ENCODE measurements around the gene GARRE1.
A peak's percentile ranks its signal among the peaks of the same experiment; 100 is the strongest.
"Not testable (repeated sequence)": the region's sequence is repeated elsewhere in the genome, so short reads cannot be mapped to it uniquely, and the experiment has no call there.

The GARRE1 gene

DNA sequence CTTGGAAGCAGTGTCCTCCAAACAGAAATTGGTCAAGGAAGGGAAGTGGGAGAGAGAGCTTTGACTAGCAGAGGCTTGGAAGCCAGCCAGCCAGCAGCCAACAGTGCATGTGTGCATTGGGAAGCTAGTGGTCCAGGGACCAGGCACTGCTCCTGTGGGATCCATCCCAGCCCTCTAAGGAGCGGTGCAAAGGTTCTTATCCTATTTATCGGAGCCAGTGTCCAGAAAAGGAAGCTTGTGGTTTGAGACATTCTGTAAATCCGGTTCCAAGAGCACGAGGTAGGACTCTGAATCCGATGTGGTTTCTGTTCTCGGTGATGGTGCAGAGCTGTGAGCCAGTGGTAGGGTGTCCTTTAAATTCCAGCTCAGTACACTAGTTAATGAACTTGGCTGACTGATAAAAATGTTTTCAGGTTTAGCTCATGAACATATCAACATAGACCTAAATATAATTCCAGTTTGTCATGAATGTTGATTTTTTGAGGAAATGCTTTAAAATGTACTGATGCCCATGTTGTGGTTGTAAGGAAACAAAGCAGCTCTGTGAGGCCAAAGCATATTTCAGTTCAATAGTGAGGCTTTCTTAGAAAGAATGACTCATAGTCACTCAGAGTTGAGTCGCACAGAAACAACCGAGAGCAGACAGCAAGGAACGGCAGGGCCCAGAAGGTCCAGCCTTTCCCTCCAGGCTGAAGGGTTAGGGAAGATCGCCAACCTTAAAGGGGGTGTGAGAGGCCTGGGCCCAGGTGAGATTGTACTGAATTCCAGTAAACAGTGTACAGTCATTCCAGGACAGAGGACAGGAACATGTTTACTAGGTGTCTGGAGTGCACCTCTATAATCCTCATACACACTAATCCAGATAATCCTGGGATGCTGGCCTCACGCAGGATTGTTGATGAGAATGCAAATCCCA lies 21.5 kb upstream of the GARRE1 start:
- peak; percentile 89 for DNase-seq (ENCODE audit: low read depth)

DNA sequence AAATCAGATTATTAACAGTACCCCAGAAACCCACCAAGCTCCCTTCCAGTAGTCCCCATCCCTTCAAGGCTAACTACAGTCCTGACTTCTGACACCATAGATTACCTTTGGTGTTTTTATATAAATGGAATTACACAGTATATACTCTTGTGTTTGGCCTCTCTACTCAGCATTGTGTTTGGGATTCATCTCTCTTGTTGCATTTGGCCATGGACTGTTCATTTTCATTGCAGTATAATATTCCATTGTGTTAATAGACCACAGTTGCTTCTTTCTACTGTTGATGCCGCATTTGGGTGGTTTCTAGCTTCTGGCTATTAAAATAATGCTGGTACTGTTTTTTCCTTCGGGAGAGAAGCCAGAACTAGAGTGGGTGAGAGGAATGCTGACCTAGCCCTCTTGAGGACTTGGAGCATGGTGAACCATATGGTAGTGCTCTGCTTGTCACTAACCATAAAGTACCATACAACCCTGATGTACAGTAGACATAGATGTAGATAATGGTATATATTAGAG lies 18.9 kb upstream of the GARRE1 start:
- no peak for DNase-seq (ENCODE audit: low read depth)

DNA sequence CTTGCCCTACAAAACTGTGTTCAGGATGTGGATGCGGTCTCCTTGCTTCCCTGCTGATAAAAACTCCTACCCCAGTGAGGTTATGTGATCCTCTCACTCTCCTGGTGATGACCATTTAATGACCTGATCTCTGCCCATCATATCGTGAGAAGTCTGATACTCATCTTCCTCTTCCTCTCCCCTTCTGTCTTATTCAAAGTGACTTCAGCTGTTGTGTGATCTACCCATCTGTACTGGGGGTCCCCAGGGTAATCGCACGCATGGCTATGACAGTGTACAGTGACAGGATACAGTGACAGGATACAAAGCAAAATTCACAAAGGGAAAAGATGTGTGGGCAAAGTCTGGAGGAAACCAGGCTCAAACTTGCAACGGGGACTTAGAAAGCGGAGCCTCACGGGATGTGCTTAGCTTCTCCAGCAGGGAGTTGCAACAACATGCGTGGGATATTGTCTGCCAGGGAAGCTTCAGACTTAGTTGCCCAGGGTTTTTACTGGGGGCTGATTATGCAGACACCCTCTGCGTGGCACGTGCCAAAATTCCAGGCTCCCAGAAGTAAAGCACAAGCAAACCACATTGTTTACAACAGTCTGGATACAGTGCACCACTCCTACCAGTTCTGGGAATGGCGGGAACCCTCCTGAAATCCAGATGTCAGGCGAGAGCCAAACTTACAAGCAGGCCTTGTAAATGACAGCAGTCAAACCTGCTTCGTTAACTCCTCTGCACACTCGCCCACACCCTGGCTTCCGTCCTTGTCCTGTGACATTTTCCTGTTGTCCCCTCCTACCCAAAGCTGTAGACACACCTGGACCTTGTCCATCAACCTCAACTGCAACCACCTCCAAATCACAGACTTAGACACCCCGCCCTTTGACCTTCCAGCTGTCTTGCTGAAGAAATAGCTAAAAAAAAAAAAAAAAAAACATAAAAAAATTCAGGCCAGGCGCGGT lies 18.0 kb upstream of the GARRE1 start:
- DNase-seq (ENCODE audit: low read depth): no peak

DNA sequence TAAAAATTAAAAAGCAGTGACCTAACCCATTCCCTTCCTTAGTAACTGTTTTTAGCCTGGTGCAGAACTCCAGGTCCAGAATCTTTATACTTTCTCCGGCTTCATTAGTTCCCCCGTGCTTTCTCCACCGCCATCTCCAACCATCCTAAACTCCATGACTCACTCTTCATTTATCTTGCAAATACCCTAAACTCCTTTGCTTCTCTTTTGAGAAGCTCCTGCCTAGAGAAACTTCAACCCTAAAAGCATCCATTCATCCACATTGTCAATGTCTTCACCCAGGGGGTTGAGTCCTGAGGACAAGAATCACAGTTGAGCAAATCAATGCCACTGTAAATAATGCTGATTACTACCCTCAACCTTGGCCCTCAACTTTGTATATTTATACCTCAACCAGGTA lies 17.1 kb upstream of the GARRE1 start:
- DNase-seq (ENCODE audit: low read depth): no peak

DNA sequence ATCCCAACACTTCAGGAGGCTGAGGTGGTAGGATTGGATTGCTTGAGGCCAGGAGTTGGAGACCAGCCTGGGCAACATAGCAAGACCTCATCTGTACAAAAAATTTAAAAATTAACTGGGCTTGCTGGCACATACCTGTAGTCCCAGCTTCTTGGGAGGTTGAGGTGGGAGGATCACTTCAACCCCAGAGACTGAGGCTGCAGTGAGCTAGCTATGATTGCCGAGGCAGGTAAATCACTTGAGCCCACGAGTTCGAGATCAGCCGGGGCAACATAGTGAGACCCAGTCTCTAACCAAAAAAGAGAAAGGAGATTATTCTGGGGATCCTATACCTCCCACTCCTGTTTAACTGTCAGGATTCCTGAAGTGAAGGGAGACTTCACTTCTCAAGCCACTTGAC lies 16.4 kb upstream of the GARRE1 start:
- no peak for DNase-seq (ENCODE audit: low read depth)

DNA sequence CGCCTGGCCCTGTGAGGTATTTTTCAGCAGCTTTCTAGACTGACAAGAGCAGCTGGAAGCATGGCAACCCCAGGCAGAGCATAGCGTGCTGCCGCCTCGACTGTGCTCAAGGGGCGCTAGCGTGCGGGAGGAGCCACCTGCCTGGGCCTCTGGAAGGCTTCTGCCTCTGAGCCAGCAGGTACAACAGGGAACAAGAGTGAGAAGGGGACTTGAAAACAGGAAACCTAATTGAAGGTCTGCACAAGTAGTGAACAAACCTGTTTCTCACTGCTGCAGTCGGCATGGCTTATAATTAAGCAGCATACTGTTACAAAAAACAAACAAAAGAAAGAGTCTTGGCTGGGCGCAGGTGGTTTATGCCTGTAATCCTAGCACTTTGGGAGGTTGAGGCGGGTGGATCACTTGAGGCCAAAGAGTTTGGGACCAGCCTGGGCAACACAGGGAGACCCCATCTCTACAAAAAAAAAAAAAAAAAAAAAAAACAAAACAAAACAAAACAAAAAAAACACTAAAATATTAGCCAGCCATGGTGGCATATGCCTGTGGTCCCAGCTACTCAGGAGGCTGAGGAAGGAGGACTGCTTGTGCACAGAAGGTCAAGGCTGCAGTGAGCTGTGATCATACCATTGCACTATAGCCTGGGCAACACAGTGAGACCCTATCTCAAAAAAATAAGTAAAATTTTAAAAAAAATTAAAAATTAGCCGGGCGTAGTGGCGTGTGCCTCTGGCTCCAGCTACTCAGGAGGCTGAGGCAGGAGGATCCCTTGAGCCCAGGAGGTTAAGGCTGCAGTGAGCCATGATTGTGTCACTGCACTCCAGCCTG lies 12.6 kb upstream of the GARRE1 start:
- no peak for DNase-seq (ENCODE audit: low read depth)

DNA sequence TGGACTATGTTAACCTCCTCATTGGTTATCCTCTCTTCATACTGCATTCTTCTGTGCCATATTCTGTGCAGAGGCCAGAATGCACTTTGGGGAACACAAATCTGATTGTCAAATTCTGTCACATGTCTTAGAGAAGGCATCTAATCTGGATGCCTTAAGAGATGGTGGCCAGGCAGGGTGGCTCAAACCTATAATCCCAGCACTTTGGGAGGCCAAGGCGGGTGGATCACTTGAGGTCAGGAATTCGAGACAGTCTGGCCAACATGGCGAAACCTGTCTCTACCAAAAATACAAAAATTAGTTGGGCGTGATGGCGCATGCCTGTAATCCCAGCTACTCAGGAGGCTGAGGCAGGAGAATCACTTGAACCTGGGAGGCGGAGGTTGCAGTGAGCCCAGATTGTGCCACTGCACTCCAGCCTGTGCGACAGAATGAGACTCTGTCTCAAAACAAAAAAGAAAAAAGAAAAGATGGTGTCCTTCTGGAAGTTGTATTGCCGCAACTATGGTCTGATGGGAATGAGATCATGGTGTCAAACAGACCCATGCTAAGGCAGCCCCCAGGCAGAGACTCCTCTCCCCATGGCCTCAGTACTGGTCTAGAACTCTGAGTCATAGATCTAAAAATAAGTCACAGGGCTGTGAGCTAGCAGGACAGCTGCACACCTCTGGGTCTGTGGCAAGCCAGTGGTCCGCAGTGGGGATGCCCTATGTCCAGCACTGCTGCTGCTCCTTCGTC lies 11.0 kb upstream of the GARRE1 start:
- not testable (repeated sequence) for DNase-seq (ENCODE audit: low read depth)

DNA sequence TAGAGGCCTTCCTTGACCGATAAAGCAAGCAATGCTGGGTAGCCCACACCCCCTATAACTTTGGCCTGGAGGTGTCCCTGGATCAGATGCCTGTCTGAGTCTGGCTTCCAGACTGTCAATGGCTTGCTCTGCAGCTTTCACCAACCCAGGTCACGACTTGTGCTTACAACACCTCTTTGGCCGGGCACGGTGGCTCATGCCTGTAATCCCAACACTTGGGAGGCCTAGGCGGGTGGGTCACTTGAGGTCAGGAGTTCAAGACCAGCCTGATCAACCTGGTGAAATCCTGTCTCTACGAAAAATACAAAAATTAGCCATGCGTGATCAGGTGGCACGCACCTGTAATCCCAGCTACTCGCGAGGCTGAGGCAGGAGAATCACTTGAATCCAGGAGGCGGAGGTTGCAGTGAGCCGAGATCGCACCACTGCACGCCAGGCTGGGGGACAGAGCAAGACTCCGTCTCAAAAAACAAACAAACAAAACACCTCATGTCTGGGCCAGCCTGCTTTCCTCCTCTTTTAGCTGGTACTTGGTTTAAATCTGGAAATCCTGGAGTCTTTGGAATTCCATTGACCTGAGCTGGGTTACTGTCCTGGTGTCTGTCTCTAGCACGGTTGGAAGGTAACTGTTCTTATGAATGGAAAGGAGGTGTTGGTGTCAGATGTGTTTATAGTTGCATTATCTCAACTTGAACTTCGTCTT lies 10.3 kb upstream of the GARRE1 start:
- no peak for DNase-seq (ENCODE audit: low read depth)

DNA sequence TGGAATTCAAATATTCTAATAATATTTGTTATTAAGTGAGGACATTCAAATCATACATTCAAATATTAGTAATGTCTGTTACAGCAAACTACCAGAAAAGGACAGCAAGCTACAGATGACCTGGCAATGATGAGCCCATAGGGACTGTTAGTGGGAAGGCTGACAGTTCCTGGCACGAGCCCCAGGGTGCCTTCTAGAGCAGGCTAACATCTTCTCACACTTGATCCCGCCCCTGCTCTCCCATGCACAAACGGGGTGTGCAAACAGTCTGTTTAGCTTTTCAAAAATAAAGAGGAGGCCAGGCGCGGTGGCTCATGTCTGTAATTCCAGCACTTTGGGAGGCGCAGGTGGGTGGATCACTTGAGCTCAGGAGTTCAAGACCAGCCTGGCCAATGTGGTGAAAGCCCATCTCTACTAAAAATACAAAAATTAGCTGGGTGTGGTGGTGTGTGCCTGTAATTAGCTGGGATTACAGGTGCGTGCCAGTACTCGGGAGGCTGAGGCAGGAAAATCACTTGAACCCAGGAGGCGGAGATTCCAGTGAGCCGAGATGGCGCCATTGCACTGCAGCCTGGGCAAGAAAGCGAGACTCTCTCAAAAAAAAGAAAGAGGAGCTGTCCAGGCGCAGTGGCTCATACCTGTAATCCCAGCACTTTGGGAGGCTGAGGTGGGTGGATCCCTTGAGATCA lies 9.6 kb upstream of the GARRE1 start:
- DNase-seq (ENCODE audit: low read depth): no peak

DNA sequence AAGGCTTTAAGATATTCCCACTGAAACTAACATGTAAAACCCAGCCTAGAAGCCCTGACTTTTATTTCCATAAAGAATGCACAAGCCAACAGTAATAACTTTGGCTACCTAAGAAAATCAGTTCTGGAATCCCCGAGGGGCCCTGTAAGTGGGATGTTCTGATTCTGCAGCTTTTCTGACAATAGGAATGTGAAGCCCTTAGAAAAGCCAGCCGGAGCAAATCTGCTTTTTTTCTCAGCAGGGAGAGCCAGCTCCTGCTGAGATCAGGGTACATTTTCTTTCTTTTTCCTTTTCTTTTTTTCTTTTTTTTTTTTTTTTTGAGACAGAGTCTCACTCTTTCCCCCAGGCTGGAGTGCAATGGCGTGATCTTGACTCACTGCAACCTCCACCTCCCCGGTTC lies 8.0 kb upstream of the GARRE1 start:
- DNase-seq (ENCODE audit: low read depth): no peak

DNA sequence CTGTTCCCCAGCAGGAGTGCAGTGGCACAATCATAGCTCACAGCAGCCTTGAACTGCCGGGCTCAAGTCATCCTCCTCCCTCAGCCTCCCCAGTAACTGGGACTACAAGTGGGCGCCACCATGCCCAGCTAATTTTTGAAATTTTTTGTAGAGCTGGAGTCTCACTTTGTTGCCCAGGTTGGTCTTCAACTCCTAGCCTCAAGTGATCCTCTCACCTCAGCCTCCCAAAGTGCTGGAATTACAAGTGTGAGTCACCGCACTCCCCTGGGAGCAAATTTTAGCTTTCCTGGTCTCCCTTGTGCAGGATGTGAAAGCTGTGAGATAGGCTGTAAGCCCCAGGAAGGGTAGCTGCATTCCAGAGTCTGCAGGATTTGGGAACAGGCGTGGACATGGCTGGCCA lies 5.4 kb upstream of the GARRE1 start:
- DNase-seq (ENCODE audit: low read depth): no peak

DNA sequence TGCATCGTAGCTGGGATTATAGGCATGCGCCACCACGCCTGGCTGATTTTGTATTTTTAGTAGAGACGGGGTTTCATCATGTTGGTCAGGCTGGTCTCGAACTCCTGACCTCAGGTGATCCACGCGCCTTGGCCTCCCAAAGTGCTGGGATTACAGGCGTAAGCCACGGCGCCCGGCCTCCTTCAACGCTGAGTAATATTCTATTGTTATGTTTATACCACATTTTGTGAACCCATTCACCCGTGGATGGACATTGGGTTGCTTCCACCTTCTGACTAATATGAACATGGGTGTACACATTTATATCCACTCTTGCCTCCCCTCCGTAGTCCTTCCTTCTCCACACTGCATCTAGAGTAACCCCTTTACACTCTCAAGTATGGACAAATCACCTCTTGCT lies 1.2 kb upstream of the GARRE1 start:
- DNase-seq (ENCODE audit: low read depth): not testable (repeated sequence)

DNA sequence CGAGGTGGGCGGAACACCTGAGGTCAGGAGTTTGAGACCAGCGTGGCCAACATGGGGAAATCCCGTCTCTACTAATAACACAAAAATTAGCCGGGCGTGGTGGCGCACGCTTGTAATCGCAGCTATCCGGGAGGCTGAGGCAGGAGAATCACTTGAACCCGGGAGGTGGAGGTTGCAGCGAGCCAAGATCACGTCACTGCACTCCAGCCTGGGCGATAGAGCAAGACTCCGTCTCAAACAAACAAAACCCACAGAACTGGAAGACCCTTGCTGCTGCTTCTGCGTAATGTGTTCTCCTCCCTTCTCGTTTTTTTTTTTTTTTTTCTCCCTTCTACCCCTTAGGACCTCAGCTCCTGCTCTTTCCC lies 691 bp upstream of the GARRE1 start:
- not testable (repeated sequence) for DNase-seq (ENCODE audit: low read depth)

DNA sequence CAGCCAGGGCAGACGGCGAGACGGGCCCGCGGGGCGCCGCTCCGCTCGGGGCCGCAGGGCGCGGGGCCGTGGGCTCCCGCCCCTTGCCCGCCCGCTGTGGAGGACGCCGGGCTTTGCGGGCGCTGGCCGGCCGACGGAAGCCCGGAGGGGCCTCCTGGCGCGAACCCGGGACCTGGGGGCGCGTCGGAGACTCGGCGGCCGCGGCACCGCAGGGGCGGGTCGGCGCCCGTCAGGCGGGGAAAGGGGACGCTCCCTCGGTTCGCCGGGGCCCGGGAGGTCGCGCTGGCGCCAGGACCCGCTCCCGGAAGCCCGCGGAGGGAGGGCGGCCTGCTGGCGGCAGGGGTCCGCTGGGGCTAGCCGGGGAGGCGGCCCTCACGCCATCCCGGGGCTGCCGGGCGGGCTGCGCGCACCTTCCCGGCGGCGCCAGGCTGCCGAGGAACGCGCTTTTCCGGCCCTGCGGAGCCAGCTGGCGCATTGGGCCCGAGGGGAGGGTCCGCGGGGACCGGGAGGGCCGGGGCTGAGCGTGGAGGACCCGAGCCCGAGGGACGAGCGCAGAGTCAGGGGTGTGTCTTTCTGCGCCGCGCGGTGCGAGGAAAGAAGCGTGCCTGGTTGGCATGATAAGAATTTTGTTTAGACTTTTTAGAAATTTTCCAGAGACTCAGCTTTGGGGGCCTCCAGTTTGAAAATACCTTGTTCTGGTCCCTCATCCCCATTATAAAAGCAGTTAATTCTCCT lies 511 bp downstream of the GARRE1 start:
- no peak for DNase-seq (ENCODE audit: low read depth)

DNA sequence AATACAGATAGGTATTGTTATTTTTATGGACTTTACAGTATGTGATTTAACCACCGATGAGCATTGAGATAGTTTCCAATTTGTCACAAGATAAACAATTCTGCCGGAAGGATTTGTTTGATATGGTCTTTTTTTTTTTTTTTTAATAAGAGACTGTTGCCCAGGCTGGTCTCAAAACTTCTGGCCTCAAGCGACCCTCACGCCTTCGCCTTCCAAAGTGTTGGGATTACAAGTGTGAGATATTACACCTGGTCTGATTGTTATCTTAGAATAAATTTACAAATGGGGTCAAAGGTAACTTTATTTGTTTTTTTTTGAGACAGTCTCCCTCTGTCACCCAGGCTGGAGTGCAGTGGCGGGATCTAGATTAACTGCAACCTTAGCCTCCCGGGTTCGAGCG lies 1.2 kb downstream of the GARRE1 start:
- DNase-seq (ENCODE audit: low read depth): no peak

DNA sequence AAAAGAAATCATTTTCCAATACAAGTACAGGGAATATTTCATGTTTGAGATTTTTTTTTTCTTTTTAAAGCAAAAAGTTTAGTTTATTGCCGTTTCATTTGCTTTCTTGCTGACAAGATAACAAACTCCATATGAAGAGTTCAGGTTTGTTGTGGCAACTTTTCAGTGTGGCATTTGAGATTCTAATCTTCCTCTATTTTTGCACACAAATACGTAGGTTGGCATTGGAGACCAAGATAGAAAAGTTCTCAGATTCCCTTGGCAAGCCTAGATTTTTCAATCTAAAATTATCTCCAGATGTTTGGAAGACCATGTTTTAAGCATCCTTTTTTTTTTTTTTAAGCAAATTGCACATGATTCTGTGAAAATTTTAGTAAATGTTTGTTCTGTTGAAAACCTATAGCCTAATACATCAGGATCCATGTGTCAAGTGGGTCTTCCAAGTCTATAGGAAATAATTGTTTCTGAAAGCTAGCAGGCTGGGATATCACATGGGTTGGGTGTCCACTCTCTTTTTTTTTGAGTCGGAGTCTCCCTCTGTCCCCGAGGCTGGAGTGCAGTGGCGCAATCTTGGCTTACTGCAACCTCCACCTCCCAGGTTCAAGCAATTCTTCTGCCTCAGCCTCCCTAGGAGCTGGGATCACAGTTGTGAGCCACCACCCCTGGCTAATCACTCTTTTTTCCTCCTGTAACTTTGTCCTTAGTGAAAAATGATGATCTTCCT lies 2.6 kb downstream of the GARRE1 start:
- DNase-seq (ENCODE audit: low read depth): no peak

DNA sequence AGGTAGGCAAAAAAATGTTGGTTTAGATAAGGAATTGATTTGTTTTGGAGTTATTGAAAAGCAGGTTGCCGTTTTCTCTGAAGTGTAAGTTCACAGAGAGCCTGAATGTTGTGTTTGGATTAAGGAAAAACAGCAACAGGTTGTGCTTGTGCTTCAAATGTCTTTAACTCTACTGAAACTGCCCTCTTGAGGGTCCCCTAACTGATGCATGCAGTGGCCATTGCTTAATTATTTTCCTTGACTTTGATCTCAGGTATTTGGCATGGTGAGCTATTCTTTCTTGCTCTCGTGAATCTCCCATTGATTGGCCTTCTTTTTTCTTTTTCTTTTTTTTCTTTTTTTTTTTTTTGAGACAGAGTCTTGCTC lies 3.2 kb downstream of the GARRE1 start:
- DNase-seq (ENCODE audit: low read depth): no peak

DNA sequence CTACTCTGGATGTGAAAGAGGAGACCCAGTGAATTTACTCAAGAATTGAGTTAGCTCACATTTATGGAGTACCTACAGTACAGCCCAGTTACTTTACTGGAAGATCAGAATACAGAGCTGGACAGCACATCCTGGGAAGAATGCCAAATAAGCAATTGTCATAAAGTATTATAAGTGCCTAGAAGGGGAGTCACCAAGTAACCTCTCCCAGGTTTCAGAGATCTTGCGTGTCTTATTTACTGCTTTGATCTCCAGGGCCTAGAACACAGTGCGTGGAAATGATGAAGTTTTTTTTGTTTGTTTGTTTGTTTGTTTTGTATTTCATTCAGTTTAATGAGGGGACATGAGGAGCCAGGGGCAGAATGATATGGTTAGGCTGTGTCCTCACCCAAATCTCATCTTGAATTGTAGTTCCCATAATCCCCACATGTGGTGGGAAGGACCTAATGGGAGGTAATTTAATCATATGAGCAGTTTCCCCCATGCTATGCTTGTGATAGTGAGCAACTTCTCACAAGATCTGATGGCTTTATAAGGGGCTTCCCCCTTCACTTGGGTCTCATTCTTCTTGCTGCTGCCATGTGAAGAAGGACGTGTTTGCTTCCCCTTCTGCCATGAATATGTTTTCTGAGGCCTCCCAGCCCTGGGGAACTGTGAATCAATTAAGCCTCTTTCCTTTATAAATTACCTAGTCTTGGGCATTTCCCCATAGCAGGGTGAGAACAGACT lies 5.2 kb downstream of the GARRE1 start:
- no peak for DNase-seq (ENCODE audit: low read depth)

Measured in non-pigmented ciliary epithelial cell (primary cell).